Ammon's horn (tissue), 1 donor: ENCODE results near the gene FNDC11.

Source experiments
- DNase-seq: peaks from one replicate; pipeline ENCODE4 v3.0.0-alpha.2; 2016; ENCODE audit warnings: low spot score

FNDC11 gene

GRCh38 chr20:63540417-63541186 lies 13.4 kb upstream of the FNDC11 start:
- DNase-seq: peak; percentile 50

- DNase-seq: no peak
Measured at GRCh38 chr20:63541371-63541770, 12.6 kb upstream of the FNDC11 start.

- no peak for DNase-seq
Measured at GRCh38 chr20:63542031-63542559, 11.9 kb upstream of the FNDC11 start.

- DNase-seq: no peak
Measured at GRCh38 chr20:63542696-63543095, 11.3 kb upstream of the FNDC11 start.

GRCh38 chr20:63543131-63543530 lies 10.8 kb upstream of the FNDC11 start:
- DNase-seq: no peak

GRCh38 chr20:63543733-63544132 lies 10.2 kb upstream of the FNDC11 start:
- no peak for DNase-seq

GRCh38 chr20:63544241-63544957 lies 9.6 kb upstream of the FNDC11 start:
- no peak for DNase-seq

- no peak for DNase-seq
Measured at GRCh38 chr20:63544958-63545516, 8.9 kb upstream of the FNDC11 start.

- DNase-seq: no peak
Measured at GRCh38 chr20:63545814-63546213, 8.1 kb upstream of the FNDC11 start.

- DNase-seq: no peak
Measured at GRCh38 chr20:63546256-63546955, 7.6 kb upstream of the FNDC11 start.

GRCh38 chr20:63546956-63547724 lies 6.8 kb upstream of the FNDC11 start:
- no peak for DNase-seq

GRCh38 chr20:63547725-63548480 lies 6.1 kb upstream of the FNDC11 start, which contains the start of gene SRMS:
Gene SRMS, minus strand, starts transcription at chr20:63547749. Its CDS starts 286 bp downstream, at chr20:63547463.
- no peak for DNase-seq

GRCh38 chr20:63548542-63548941 lies 5.4 kb upstream of the FNDC11 start:
- no peak for DNase-seq

GRCh38 chr20:63549019-63549418 lies 4.9 kb upstream of the FNDC11 start:
- no peak for DNase-seq

GRCh38 chr20:63549679-63550282 lies 4.2 kb upstream of the FNDC11 start:
- DNase-seq: no peak

- DNase-seq: no peak
Measured at GRCh38 chr20:63551068-63551467, 2.9 kb upstream of the FNDC11 start.

- no peak for DNase-seq
Measured at GRCh38 chr20:63552481-63553249, 1.3 kb upstream of the FNDC11 start.

GRCh38 chr20:63553251-63553932 lies 567 bp upstream of the FNDC11 start:
- DNase-seq: no peak
